HCT116 (cell line): ENCODE measurements around the gene SLC5A6.

Source experiments
- CEBPB ChIP-seq: IDR thresholded peaks from 2 replicates; pipeline ENCODE4 v1.6.1; 2012; ENCODE audit warnings: low read depth
- CTCF ChIP-seq, 3 experiments: fragments of 200-600 bp in 1 of 3; sonication (generic) in 1 of 3; IDR thresholded peaks in 2 of 3; conservative IDR thresholded peaks in 1 of 3; 2 replicates each; pipeline ENCODE4 v1.5.1; 2012 to 2017; ENCODE audit warnings: low read depth in 2 of 3, low read length in 2 of 3, antibody characterized with exemption in 1 of 3, borderline replicate concordance in 1 of 3, control low read depth in 1 of 3, mild to moderate bottlenecking in 1 of 3, mixed read lengths in 1 of 3, mixed run types in 1 of 3, moderate library complexity in 1 of 3; ENCODE audit not compliant: insufficient read depth in 1 of 3
- EGR1 ChIP-seq: IDR thresholded peaks from 2 replicates; pipeline ENCODE4 v1.6.1; 2012; ENCODE audit warnings: low read depth
- EZH2 ChIP-seq: fragments of 200-600 bp; sonication (generic); IDR thresholded peaks from 2 replicates; pipeline ENCODE4 v1.6.1; 2017; ENCODE audit warnings: antibody characterized with exemption, mixed run types
- EZH2phosphoT487 ChIP-seq: fragments of 200-600 bp; IDR thresholded peaks from 2 replicates; pipeline ENCODE4 v1.6.1; 2018; ENCODE audit warnings: antibody characterized with exemption, borderline replicate concordance
- FOSL1 ChIP-seq: IDR thresholded peaks from 2 replicates; pipeline ENCODE4 v1.6.1; 2012; ENCODE audit warnings: low read depth
- POLR2A ChIP-seq: IDR thresholded peaks from 2 replicates; pipeline ENCODE4 v1.7.0; 2011; ENCODE audit warnings: borderline replicate concordance; ENCODE audit not compliant: insufficient read depth, insufficient read length; ENCODE audit errors: extremely low read depth
- POLR2AphosphoS5 ChIP-seq: IDR thresholded peaks from 2 replicates; pipeline ENCODE4 v1.6.1; 2011; ENCODE audit warnings: mild to moderate bottlenecking, low read depth, low read length, moderate library complexity
- RAD21 ChIP-seq: IDR thresholded peaks from 2 replicates; pipeline ENCODE4 v1.6.1; 2012; ENCODE audit warnings: low read depth, mild to moderate bottlenecking
- TCF7L2 ChIP-seq: IDR thresholded peaks from 2 replicates; pipeline ENCODE4 v1.7.0; 2011; ENCODE audit warnings: borderline replicate concordance, inconsistent platforms; ENCODE audit not compliant: insufficient read depth, insufficient read length; ENCODE audit errors: extremely low read depth
- ZBTB33 ChIP-seq: IDR thresholded peaks from 2 replicates; pipeline ENCODE4 v1.6.1; 2011; ENCODE audit warnings: mild to moderate bottlenecking, low read length, moderate library complexity; ENCODE audit not compliant: insufficient replicate concordance; ENCODE audit errors: extremely low read depth

GRCh38 chr2:27233341-27233740, 21.3 kb upstream of the SLC5A6 start:
- no peak for TF ChIP-seq FOSL1
- no peak for TF ChIP-seq CEBPB
- TF ChIP-seq EZH2phosphoT487: no peak
- no peak for TF ChIP-seq CTCF (IDR thresholded peaks at IDR 0.05 in 2 of 3, conservative IDR thresholded peaks at IDR 0.05 in 1 of 3; ENCODE audit: borderline replicate concordance in 1 of 3, insufficient read depth in 1 of 3, low read depth in 2 of 3, low read length in 2 of 3)
- TF ChIP-seq POLR2A: no peak
- no peak for TF ChIP-seq TCF7L2
- no peak for TF ChIP-seq ZBTB33
- no peak for TF ChIP-seq EGR1
- TF ChIP-seq POLR2AphosphoS5: no peak
- no peak for TF ChIP-seq RAD21
- TF ChIP-seq EZH2: no peak
